HG03045 (cell line): ENCODE results near the gene CDKAL1.
"Not testable (repeated sequence)": the region's sequence is repeated elsewhere in the genome, so short reads cannot be mapped to it uniquely, and the experiment has no call there.

Experiments
- ATAC-seq: cut with Tn5 transposase; IDR thresholded peaks from one replicate; pipeline ENCODE4 v1.9.1; 2021; ENCODE audit warnings: mild to moderate bottlenecking, moderate library complexity; ENCODE audit not compliant: unreplicated experiment

The CDKAL1 gene

DNA sequence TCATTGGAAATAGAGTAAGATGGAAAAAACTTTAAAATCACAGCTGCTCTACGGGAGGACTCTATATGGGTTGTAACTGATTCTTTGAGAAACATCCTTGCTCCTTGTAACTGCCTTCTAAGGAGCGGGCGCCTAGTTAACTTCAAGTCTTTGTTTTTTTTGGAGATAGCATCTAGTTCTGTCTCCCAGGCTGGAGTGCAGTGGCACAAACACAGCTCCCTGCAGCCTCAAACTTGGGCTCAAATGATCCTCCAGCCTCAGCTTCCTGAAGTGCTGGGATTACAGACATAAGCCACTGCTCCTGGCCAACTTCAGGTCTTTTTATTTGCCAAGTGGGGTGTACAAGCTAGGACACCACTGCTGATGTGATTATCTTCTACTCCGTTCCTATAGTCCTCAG lies 552.9 kb downstream of the CDKAL1 start:
- ATAC-seq = no peak

DNA sequence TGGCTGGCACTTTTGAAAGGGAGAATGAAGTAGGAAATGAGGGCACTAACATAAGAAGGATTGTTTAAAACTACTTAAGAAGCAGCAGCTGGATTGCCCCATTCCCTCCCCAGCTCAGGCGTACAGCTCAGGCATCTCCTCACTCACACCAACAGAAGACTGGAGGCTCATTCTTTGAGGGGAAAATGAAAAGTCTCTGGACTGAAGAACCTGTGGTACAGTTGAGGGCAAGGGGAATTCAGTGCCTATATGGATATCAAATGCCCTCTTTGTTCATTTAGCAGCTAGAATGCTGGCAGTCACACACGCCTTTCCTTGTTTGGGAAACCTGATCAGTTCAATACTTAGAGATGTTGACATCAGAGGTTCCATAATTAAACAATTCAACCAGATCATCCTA lies 557.2 kb downstream of the CDKAL1 start:
- ATAC-seq = no peak

DNA sequence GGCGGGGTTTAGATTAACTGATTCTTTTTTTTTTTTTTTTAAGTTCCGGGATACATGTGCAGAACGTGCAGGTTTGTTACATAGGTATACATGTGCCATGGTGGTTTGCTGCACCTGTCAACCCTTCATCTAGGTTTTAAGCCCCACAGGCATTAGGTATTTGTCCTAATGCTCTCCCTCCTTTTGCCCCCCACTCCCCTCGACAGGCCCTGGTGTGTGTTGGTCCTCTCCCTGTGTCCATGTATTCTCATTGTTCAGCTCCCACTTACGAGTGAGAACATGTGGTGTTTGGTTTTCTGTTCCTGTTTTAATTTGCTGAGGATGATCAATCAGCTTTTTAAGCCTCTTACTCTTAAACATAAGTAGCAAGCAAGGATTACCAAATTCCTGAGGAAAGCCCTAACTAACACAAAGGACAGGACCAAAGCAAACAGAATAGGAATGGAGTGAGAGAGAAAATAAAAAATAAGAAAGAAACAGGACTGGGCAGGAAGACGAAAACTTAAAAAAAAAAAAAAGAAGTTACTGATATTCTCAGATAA lies 558.0 kb downstream of the CDKAL1 start:
- not testable (repeated sequence) for ATAC-seq

DNA sequence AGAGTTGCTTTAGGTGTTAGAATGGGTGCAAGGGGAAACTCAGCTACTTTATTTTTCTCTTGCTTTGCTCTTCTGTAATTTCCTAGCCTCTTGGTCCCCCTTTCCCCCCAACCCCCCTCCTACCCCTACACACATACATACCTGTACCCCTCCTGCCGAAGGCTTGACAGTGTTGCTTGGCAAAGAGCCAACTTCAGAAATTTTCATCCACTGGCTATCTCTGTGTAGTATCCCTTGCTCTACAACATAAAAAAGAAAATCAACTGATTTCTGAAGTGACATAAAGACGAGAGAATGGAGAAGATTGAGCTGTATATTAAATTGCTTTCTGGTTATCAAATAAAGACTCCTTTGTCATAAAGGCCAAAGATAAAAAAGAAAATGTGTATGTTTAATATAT lies 561.2 kb downstream of the CDKAL1 start:
- ATAC-seq = no peak

DNA sequence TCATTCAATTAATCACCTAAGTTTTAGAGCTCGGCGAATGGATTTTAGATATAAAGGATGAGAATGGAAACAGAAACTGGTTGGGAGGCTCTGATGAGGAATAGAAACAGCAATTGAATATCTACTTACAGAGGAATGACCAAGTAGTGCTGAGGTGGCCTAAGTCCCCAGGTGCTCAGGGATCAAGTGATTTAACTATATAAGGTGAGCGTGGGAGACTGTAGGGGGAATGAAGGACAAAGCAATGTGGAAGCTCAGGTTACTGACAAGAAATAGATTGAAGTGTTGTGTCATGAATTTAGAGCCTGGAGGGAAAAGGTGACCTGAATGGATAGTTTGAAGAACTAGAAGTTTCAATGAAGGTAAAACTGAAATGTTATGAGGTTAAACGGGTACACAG lies 563.9 kb downstream of the CDKAL1 start:
- ATAC-seq = no peak

DNA sequence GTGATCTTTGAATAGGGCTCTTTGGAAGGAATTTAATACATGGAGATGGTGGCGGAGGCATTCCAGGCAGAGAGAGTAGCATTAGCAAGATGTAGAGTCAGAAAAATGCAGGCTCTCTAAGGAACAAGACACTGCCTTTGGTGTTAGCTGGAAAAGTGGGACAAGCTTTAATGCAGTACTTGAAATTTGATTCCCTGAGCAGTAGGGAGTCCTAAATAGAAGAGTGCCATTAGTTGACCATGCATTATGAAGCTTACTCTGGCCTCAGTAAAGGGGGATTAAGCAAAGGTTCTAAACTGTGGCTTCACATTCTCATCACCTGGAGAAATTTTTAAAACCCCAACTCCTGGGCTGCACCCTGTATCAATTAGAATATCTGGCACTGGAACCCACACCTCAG lies 564.5 kb downstream of the CDKAL1 start:
- ATAC-seq = no peak

DNA sequence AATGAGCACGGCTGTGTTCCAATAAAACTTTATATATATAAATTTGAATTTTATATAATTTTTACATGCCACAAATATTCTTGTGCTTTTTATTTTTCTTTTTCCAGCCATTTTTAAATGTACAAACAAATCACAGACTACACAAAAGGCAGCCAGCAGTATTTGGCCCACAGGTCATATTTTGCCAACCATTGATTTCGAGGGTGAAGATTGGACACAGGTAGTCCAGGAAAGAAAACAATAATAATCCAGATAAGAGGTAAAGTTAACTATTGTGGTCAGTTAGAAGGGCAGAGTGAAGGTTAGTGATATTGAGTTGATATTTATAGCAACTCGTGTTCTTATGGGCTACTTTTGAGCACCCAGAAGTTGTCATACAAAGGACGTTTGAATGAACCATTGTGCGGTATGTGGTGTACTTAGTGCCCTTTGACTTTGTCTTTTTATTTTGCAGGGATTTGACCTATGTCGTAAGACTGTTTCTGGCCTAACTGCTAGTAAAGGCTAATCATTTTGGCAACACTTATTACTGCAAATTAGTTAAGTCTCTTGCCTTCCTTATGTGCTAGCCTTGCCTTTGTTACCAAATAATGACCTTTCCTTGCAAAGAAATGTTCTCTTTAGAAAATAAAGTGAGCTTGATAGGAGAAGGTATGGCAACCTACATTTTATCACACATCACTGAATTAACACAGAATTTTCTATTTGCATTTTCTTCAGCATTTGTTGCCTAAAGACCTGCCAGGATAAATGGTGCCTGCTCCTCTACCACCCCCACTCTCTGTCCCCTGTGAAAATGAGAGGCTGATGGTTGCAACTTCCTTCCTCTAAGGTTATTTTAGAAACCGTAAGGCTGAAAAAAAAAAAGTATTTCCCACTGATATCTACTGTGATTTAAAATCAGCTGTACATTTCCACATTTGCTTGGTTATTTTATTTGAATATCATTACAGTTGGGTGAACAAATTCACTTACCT lies 565.4 kb downstream of the CDKAL1 start:
- no peak for ATAC-seq

DNA sequence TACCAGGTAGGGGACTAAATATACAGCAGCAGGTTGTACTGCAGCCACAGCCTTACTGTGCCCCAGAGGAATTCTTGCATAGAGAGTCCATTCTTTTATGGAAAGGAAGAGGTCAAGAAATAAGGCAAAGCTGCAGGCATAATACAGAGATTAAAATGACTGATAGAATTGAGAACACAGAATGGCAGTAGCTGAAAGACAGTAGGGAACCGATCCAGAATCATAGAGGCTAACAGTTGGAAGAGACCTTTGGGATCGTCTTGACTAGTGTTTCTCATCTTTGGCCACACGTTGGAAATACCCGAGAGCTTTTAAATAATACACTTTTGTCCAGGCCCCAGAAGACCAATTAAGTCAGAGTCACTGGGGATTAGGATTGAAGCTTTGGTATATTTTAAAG lies 566.7 kb downstream of the CDKAL1 start:
- no peak for ATAC-seq

DNA sequence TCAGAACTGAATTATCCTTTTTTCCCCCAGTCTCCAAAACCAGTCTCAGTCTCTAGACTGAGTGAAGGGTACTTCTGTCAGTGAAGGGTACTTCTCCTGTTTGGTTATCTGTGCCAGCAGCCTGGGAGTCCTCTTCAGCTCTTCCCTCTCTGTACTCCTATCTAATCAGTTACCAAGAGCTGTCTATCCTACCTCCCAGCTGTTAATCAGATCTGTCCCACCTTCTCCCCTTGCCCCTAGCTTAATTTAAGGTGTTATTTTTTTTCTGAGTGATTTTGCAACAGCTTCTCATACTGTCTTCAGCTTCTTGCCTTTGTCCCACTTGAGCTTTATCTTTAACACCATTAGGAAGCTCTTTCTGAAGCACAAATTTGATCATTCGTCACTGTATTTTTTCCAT lies 567.4 kb downstream of the CDKAL1 start:
- ATAC-seq = no peak

DNA sequence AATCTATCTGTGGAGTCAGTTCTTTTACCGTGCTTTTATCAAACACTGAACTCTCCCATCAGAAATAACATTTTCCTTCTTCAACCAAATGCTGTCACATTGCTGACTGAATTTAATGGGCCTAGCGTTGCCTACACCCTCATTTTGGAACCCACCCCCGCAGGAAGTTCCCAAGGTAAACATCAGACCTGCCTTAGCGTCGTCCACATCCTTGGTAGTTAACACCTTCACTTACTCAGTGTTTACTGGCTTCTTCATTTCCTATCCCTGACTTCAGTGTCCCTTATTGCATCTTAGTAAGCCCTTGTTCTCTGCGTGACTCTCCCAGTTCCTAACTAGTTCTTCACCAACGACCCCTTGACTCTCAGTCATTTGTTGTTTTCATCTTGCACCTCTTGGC lies 567.9 kb downstream of the CDKAL1 start:
- ATAC-seq = no peak

DNA sequence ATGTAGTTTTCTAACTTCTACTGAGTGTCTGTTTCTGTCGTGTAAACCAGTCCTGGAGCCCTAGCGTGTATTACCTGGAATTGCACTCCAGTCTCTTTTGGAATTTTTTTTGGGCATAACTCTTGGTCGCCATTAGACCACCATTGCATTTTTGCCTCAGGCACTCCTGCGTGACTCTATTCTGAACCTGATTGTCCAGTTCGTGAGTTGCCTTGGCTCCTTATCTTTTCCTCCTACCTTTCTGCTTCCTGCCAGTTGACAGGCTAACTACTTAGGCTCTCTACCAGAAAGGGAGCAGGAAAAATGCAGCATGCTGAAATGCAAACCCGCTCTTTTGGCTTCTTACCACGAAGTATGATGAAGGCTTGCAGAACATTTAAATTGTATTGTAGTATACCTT lies 568.4 kb downstream of the CDKAL1 start:
- ATAC-seq = no peak

DNA sequence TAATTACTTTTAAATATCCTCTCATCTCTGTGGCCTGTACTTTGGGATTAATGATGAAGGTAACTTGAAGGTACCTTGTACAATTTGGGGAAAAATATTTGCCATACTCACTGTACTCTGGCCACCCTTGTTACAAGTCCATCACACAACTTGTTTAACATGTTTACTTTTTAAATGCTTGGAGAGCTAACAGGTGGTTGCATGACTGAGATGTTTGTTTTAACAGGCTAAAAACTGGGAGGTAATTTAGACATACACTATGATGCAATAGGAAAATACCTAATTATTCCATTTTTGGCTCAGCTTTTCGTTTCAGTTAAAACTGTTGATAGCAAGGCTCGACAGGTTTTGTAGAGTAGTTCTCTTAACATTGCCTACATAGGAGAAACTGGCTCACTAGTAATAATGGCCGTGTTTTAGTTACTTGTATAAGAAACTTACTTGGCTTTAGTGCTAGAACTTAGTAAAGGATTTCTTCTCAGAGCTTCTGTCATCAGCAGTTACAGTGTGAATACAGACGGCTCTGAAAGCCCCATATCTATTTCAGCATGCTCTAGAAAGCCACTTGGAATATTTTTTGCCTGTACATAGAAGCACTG lies 569.5 kb downstream of the CDKAL1 start:
- ATAC-seq = no peak

DNA sequence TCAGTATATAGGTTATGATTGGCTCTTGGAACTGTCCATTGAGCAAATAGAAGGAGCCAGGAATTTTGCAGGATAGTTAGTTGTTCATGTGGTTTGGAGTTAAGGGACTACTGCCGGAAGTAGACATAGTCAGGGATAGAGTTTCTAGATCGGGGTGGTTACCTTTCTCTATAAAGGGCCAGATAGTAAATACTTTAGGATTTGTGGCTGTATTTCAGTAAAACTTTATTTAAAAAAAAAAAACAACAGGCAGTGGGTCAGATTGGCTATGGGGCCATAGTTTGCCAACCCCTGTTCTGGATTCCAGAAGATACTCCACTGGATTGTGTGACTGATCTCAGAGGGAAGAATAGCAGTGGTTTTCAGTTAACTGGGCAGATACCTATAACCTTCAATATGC lies 570.0 kb downstream of the CDKAL1 start:
- no peak for ATAC-seq

DNA sequence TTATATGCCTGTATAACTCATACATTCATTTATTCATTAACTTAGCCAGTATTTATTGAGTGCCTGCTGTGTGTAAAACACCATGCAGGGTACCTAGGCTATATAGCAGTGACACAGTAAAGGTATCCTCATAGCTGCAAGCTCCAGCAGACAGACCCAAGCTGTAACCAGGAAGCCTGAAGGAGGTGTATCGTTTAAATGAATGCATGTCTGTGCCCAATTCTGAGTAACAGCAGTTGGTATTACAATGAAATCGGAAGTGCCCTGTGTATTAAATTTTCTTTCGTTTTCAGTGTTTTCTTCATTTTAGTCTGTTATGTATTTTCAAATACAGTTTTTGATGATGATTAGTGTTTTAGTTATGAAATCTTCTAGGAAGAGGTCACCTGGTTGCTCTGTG lies 573.5 kb downstream of the CDKAL1 start:
- no peak for ATAC-seq

DNA sequence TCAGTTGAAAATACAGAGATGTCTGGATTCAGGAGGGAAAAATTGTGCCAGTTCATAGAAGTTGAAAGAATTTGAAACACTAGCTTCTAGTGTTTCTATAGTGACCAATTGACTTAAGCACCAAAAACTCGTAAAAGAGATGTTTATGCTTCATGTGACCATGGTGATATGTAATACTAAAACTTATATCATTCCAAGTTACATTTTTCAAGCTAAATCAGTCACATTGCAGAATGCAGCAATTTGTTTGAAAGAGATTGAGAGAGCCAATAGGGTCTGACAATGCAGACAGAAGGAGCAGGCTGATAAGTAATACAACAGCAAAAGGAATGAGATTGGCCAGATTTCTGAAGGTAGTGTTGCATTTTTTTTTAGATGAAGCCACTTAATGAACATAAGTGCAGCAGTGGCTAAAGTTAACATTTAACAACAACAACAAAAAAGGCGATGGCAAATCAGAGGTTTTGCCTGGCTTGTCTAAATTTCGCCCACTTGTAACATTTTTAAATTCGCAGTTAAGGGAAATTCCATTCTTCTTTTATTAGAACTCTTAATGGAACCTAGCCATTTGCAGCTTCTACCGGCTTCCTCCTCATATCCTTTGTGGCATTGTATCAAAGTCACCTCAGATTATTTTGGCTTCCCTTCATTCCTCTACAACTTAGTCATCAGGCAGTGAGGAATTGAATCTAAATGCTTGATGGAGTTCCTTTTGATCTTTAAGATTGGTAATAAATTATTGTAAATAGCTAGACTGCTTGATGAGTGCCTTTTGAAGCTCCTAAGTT lies 575.3 kb downstream of the CDKAL1 start:
- no peak for ATAC-seq

DNA sequence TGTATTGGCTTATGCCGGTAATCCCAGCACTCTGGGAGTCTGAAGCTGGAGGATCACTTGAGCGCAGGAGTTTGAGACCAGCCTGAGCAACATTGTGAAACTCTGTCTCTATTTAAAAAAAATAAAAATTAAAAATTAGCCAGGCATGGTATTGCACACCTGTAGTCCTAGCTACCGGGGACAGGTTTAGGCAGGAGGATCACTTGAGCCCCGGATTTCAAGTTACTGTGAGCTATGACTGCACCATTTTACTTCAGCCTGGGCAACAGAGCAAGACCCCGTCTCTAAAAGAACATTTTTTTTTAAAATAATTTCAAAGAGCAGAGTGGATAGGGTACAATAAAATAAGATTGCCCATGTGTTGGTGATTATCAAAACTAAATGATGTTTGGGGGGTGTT lies 576.4 kb downstream of the CDKAL1 start:
- no peak for ATAC-seq

DNA sequence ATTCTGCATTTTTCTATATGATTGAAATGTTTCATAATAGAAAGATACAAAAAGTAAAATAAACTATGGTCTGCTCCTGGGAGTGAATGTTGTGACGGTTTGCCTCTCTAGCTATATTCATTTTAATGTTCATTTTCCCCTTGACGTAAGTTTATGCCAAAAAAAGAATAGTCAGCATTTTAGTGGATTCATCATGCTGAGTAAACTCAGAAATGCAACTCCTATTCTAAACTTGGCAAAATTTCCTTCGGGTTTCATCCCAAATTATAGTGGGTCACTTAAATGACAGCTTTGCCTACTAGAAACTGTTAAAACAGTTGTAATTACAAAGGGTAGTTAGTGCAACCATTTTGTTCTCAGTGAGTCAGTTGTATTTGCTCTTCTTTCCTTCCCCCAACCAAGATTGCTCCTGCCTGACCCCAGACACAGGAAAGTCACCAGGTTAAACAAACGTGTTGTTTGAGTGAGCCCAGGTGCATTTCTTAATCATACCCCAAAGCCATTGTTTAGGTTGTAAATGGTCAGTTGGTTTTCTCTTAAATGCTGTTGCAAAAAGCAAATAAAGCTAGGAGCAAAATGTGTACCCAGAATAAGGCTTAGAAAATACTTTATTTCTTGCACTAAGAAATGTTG lies 577.0 kb downstream of the CDKAL1 start:
- ATAC-seq = no peak

DNA sequence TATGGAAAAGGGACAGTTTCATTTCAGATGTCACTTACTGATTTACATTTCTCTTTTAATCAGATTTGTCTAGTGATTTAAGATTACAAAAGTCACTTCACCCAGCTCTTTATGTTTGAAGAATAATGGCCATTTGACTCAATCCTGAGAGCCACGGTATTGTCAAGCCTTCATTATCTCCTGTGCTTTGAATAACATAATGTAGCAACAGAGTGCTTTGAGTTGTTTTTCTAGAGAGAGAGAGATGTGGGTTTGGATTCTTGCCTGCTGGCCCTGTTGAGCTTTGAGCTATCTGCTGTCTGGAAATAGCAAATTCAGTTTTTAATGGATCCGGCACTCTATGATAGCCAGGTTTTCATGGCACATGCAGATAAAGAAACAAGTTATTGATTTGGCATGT lies 580.9 kb downstream of the CDKAL1 start:
- no peak for ATAC-seq

DNA sequence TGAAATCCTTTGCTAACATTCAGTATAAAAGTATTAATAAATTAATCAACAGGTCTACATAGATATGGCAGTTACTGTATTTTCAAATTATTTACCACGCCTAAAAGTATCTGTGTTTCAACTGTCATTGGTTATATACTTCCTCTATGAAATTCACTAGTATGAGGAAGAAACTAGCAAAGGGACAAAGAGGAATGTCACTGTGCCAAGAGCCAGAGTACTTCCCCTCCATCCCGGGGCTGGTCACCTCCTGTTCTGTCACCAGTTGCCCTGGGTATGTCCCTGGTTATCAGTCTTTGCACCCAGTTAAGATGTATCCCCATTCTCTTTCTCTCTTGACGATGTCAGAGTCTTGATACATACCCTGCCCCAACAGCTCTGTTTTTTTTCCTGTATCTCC lies 582.5 kb downstream of the CDKAL1 start:
- ATAC-seq = no peak

DNA sequence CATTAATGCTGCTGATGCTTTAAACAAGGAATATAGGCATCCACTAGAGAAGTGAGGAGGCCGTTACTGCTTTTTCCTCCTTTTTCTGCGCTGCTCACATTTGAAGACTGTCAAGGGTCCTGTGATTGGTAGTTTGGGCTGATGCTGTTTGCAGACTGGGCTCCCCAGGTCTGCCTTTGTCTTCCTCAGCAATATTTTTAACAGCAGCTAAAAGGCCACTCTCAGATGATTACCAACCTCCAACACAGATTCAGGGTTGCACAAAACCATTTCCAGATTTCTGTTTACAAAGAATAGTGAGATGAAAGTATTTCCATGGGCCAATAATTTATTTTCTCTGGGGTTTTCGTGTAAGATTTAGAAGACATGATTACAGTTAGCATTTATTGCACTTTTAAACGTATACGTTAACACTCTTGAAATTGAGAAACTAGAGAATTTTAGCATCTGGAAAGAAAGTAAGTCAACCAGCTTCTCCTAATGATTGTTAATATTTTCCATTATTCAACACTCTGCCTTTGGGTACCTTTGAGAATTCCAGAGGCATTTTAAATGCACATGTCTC lies 584.0 kb downstream of the CDKAL1 start:
- ATAC-seq = no peak
